Right lung (tissue), 5 donors: Measurements from ENCODE around the gene CPZ. TPM values are rescaled to one million over a fixed set of nuclear protein-coding genes. Genes with fewer than 3 reads are reported as not detected.
"Not testable (repeated sequence)": the region's sequence is repeated elsewhere in the genome, so short reads cannot be mapped to it uniquely, and the experiment has no call there.

Source experiments
- DNase-seq, 2 donors: peaks; one replicate each; pipeline ENCODE4 v3.0.0-alpha.2; 2013
- polyA plus RNA-seq, 5 donors: library from polyadenylated mRNA; unstranded; fragments of 120-200 nt; gene quantifications; one replicate each; pipeline versions ENCODE4 v1.2.1 to v1.2.3, GENCODE V29; 2013; ENCODE audit warnings: inconsistent platforms in 1 of 5, low replicate concordance in 1 of 5; ENCODE audit not compliant: insufficient read length in 5 of 5, insufficient read depth in 1 of 5

CPZ gene
- polyA plus RNA-seq, 5 donors = 1.3 to 4.7 (median 3.0) TPM

GRCh38 chr4:8651661-8652180 is 59.2 kb downstream of the CPZ start:
- DNase-seq = no peak

GRCh38 chr4:8652181-8653078 is 59.9 kb downstream of the CPZ start:
- no peak for DNase-seq

GRCh38 chr4:8653326-8654000 is 60.9 kb downstream of the CPZ start:
- no peak for DNase-seq

- not testable (repeated sequence) for DNase-seq
Measured at GRCh38 chr4:8654139-8654538, 61.6 kb downstream of the CPZ start.

GRCh38 chr4:8655411-8656184 is 63.0 kb downstream of the CPZ start:
- no peak for DNase-seq

GRCh38 chr4:8656185-8656517 is 63.6 kb downstream of the CPZ start:
- DNase-seq = no peak

- no peak for DNase-seq
Measured at GRCh38 chr4:8656711-8657380, 64.3 kb downstream of the CPZ start.

GRCh38 chr4:8657381-8658088 is 65.0 kb downstream of the CPZ start:
- DNase-seq = no peak

GRCh38 chr4:8662776-8663175 is 70.2 kb downstream of the CPZ start:
- DNase-seq = no peak

GRCh38 chr4:8664031-8664805 is 71.7 kb downstream of the CPZ start:
- DNase-seq = no peak

- no peak for DNase-seq
Measured at GRCh38 chr4:8664976-8665375, 72.4 kb downstream of the CPZ start.

GRCh38 chr4:8665406-8666360 is 73.1 kb downstream of the CPZ start:
- no peak for DNase-seq

GRCh38 chr4:8666581-8666980 is 74.0 kb downstream of the CPZ start:
- DNase-seq = no peak

Other genes starting within 250 kb of the CPZ start
- gene ACOX3, start 152.0 kb upstream of the CPZ start, polyA plus RNA-seq = 10 to 100 TPM; 15.3 to 22.2 (median 20.8) TPM
- 10 to 100 TPM; 17.0 to 19.1 (median 18.3) TPM for gene TRMT44, start 152.0 kb upstream of the CPZ start, polyA plus RNA-seq
- under 1 TPM; 0.06 to 0.37 (median 0.15) TPM for gene GPR78, start 12.4 kb upstream of the CPZ start, polyA plus RNA-seq